Ovary (tissue), 1 donor: Measurements from ENCODE around the gene IQSEC1.

Source experiments
- EP300 ChIP-seq: sonication (generic); formaldehyde crosslinking; IDR thresholded peaks from one replicate; pipeline ENCODE4 v1.6.1; 2017; ENCODE audit warnings: antibody characterized with exemption
- POLR2A ChIP-seq: fragments of 450-650 bp; IDR thresholded peaks from one replicate; pipeline ENCODE4 v1.6.1; 2017; ENCODE audit warnings: antibody characterized with exemption, mild to moderate bottlenecking, moderate library complexity

GRCh38 chr3:12999147-13000140, 73.8 kb downstream of the IQSEC1 start:
- TF ChIP-seq POLR2A (no peak), EP300 (no peak)
